GM18498 (cell line): Measurements from ENCODE around the gene MTHFR.

Source experiments
- ATAC-seq: cut with Tn5 transposase; IDR thresholded peaks from one replicate; pipeline ENCODE4 v1.9.1; 2021; ENCODE audit warnings: mild to moderate bottlenecking, moderate library complexity; ENCODE audit not compliant: unreplicated experiment

Gene MTHFR

GRCh38 chr1:11799099-11799498 is 6.7 kb downstream of the MTHFR start:
- ATAC-seq: no peak

DNA sequence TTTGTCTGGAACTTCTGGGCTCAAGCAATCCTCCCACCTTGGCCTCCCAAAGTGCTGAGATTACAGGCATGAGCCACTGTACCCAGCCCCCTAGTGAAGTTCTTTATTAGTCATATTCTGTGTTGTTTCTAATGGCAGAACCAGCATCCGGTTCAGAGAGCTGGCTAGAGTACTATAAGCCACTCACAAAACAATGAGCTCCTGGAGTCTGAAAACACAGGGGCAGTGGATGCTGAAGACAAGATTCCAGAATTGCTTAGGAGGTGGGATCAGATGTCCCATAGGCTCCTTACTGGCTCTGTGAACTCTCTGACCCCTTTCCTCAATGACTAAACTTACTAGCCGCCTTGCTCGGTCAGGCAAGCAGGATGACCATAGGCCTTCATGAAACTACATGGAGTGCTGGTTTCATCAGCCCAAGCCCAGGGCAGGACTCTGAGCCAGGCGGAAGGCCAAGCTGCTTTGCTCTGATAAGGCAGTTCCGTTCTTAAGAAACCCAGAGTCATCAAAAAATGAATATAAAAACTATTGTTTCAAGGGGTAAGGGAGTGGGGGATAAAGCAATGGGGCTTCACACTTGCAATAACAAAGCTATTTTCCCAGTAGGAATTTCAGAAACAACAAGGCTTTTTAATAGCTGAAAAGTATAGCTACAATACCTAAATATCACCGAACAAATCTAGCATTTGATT is 8.1 kb downstream of the MTHFR start:
- ATAC-seq: no peak

- ATAC-seq: no peak
Measured at GRCh38 chr1:11796036-11796828, 9.5 kb downstream of the MTHFR start.

GRCh38 chr1:11795238-11795890 is 10.4 kb downstream of the MTHFR start:
- no peak for ATAC-seq

DNA sequence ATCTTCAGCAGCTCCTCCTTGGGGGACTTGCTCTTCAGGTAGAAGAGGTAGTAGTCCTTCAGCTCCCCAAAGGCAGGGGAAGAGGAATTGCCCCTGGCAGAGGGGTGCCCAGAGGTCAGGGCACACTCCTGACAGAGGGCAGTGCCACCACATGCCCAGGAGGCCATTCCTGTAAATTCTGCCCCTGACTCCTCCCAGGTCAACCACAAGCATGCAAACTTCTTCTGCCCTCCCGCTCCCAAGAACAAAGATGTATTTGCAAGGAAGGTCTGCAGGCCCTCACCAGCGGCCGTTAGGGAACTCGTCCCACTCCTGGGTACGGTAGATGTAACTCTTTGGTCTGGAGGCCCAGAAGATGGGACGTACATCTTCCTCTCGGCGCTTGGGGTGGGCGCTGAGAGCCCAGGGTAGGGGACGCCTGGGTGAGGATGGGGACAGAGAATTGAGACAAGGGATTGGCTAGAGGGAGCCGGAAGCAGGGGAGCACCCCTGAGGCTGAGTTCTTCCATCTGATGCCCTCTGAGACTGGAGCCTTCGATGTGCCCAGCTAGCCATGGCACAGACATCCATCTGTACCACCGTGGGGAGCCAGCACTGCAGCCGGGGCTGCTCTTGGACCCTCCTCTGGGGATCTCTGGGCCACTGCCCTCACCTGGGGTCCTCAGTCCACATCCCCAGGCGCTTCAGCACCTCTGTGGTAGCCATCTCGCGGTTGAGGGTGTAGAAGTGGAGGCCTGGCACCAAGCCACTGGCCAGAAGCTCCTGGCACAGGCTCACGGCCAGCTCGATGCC is 11.1 kb downstream of the MTHFR start:
- no peak for ATAC-seq

DNA sequence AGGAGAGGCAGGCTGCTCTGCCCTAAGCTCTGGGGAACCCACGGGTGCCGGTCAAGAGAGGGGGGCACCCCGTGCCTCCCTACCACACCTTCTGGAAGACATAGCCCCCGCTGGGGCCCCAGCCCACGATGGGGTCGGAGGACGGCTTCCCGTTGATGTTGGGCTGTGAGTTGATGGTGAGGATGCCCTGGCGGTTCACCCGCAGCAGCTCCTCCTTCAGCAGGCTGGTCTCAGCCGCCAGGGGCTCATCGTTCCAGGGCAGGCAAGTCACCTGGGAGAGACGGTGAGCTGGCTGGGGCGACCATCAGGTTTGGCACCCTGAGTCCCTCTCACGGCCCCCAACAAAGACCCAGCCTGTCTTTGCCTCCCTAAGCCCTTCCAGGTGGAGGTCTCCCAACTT is 11.9 kb downstream of the MTHFR start:
- ATAC-seq: no peak

DNA sequence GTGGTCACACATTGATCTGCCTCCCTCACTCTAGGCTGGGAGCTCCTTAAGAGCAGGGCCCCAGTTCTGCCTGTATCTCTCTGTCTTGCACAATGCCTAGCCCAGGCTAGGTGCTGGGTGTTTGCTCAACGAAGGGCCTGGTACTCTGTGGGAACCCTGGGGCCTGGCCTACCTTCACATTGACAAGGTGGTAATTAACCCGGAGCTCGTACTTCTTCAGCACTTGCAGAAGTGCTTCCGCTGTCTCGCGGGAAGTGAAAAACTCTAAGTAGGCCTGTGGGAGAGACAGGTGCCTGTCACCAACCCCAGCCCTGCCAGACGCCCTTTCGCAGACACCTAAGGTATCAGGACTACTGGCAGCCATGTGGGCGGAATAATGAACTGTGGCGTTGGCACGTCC is 13.7 kb downstream of the MTHFR start:
- no peak for ATAC-seq

DNA sequence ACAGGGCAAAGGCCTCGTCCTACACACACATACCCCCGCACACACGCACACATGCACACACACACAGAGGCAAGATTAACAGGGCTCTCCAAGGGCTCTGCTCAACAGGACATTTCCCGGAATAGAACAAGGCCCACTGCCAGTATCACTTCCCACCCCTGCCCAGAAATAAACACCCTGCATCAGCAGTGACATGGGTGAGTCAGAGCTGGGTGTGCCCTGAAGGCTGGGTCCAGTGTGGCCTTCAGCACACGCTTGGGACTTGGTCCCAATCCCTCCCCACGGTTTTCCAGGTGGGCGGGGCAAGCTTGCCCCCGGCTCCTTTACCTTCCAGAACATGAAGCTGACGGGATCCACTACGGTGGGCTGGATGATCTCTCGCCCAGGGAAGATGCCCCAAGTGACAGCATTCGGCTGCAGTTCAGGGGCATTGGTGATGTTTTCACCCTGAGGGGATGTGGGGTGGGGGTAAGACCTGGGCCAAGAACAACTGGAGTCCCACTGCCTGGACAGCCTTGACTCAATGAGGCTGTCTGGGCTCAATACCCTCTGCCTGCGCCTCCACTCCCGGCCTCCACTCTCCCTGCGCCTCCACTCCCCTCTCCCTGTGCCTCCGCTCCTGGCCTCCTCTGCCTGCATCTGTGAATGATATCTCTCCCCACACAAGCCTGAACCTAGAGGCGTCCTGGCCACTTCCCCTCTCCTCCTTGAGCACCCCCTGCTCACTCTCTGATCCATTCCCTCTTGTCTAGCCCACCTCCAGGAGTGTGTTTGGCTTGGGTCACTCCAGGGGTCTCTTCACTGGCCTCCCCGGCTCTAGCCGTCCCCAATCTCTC is 14.7 kb downstream of the MTHFR start:
- no peak for ATAC-seq

- ATAC-seq: no peak
Measured at GRCh38 chr1:11790101-11790879, 15.5 kb downstream of the MTHFR start.

DNA sequence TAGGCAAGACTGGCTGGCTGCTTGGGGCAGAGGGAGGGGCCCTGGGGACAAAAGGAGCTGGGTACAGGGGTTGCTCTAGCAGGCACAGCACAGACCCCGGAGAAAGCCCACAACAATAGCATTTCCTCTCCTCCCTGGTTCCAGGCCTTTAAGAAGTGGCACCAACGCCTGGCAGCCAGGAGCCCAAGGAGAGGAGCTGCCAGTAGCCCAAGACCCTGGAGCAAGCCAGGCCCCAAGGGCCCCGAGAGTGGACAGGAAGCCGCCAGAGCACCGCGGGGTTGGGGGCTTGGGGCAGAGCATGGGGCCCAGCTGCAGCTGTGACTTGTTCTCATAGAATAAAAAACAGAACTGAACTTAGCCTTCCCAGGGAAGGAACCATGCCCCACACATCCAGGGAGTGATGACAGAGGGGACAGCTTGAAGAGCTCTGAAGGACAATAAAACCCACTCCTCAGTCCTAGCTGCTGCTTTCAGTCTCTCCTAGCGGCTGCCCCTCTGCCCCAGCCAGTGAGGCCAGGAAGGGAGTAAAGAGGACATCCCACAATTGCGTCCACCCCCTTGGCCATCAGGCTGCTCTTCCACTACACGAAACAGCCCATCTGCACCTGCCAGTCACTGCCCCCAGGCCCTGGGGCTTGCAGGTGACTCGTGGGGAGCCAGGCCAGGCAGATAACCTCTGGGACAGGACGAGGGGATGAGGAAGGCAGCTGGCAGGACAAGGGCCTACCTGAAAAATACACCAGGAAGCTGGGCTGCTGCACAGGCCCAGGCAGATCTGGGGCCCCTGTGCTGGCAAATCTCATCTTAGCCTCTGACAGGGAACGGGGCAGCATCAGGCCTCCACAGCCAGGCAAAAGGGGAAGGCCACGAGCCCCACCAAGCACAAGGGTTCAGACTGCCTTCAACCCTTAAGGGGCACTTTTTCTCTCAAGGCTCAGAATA is 16.4 kb downstream of the MTHFR start:
- ATAC-seq: no peak

- no peak for ATAC-seq
Measured at GRCh38 chr1:11788549-11789053, 17.2 kb downstream of the MTHFR start.

GRCh38 chr1:11787804-11788436 is 17.8 kb downstream of the MTHFR start:
- ATAC-seq: no peak

GRCh38 chr1:11787251-11787803 is 18.4 kb downstream of the MTHFR start:
- no peak for ATAC-seq

DNA sequence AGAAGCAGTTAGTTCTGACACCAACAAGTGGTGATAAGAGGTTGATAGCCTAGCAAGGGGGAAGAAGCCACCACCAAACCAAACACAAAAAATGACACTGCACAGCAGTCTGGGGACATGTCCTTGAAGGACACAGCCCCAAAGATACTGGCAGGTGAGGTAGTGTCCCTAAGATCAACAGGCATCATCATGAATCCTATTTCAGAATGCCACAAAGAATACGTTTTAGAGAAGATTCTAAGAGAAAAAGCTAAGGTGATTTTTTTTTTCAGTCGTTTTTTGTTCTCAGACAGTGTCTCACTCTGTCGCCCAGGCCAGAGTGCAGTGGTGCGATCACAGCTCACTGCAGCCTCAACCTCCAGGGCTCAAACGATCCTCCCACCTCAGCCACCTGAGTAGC is 19.6 kb downstream of the MTHFR start:
- ATAC-seq: no peak

DNA sequence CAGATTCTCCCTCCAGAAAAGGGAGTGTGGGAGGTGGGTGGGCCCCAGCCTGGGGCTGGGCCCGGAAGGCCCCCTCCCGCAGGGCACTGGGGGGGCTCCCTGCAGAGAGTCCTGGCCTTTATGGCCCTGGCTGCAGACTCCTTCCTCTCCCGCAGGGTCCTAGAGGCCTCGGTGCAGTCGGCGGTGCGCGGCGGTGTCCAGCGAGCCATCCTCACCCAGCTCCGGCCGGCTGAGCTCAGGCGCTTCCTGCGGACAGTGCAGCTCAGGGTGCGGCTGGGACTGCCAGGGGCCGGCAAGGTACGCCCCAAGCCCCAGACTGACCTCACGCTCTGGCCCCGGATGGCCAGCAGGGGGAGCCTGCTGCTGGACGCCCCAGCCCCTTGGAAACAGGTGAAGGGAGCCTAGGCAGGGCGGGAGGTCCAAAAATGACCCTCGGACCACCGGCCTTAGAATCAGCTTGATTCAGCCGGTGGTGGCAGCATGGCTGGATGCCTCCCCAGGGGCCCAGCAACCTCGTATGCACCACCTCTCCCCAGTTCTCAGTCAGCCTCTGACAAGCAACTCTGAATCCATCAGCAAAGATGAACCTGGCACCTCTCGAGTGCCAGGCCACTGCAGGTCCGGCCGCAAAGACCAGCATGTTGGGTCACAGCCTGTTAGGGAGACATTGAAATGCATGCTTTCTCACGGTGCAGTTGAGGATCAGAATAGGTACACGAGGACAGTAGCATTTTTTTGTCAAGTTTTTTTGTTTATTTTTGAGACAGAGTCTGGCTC is 20.6 kb downstream of the MTHFR start:
- no peak for ATAC-seq

DNA sequence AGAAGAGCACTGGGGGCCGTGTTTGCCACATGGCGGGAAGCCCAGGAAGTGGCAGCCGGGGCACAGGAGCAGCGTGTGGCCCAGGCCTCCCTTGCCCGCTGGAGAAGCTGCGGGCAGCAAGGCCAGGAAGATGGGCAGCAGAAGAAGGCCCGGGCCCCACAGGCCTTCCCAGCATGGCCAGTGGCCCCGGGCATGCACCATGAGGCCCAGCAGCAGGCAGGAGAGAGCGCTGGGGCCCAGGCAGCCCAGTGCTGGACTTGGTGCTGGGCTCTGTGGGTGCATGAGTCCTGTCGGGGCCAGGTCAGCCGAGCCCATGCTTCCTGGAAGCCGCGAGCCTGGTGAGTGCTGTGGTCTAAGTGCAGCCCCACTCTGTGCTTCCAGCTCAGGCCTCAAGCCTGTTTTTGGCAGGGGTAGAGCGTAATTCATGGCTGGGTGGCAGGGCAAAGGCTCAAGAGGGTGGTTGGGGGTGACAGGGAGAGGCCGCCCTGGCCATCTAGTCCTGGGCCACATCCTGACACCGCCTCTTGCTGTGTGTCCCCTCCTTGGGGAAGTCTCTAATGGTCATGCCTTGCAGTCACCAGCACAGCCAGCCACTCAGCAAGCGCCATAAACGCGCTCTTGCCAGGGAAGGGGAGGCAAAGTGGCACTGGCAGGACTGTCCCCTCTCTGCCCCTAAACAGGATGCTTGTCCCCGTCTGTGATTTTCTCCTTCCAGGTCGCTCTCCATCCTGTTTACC is 21.3 kb downstream of the MTHFR start:
- no peak for ATAC-seq
